ENCODE results near the gene ZC3H10. TPM values are rescaled to one million over a fixed set of nuclear protein-coding genes. Genes with fewer than 3 reads are reported as not detected.

The ZC3H10 gene
- total RNA-seq, 1 experiment from 2014 or later, result 4.4 TPM

GRCh38 chr12:56104109-56104814 is 13.8 kb upstream of the ZC3H10 start, which contains the start of gene PA2G4:
PA2G4 (plus strand) TSS chr12:56104559; CDS start chr12:56104738, 179 bp downstream.
- intact Hi-C loops (cut with micrococcal nuclease; ENCODE audit: unreplicated experiment), result loop anchor here (1.0 to 2.0 kb wide), 4 partner anchors 14 to 345 kb away; partner anchors contain the start of genes SUOX, TIMELESS and ZC3H10
- CTCF ChIA-PET, result interaction anchor here (0.6 to 2.3 kb wide), 3 partner anchors 14 to 1109 kb away, joined by 8 to 13 read pairs (median 13); partner anchors contain the start of genes SMARCC2 and ZC3H10
- Histone ChIP-seq H3K36me3 (ENCODE audit: low read depth) (peaks cover 35% of the 10 kb centered on the region), H3K9me3 (ENCODE audit: insufficient read depth, low read depth) (no peaks in the 10 kb centered on the region), H3K4me3 (peak within 1 kb of the TSS; percentile 97), H3K27me3 (ENCODE audit: insufficient read depth, low read depth) (no peaks in the 10 kb centered on the region), H3K79me2 (ENCODE audit: low read depth) (peaks cover 43% of the 10 kb centered on the region), H3F3A (ENCODE audit: insufficient read depth, low read depth) (peaks cover 68% of the 10 kb centered on the region), H3K4me1 (replicated peaks; ENCODE audit: insufficient read depth) (peaks cover 25% of the 10 kb centered on the region), H3K4me2 (peak within 1 kb of the TSS; percentile 96), H2AFZ (peak within 1 kb of the TSS; percentile 93), H3K27ac (peak within 1 kb of the TSS; percentile 50), H4K20me1 (ENCODE audit: insufficient read depth) (peaks cover 15% of the 10 kb centered on the region), H3K9me2 (ENCODE audit: insufficient read depth) (no peaks in the 10 kb centered on the region)
- DNase-seq, result peak; percentile 97 to 98
- TF ChIP-seq EZH2 (IDR thresholded peaks at IDR 0.05; ENCODE audit: low read depth) (no peak), CTCF (conservative IDR thresholded peaks at IDR 0.05) (no peak)
- no TSS peak for BruUV-seq (replicated peaks)
- POLR2A ChIA-PET (ENCODE audit: unreplicated experiment), result interaction anchor here (0.5 to 0.9 kb wide), 7 partner anchors 12 to 256 kb away, joined by 3 to 5 read pairs (median 3); partner anchors contain the start of genes RPL41, STAT2, SUOX and ZC3H10

GRCh38 chr12:56104815-56105608 is 13.1 kb upstream of the ZC3H10 start:
- no peaks in the 10 kb centered on the region for H3K27me3 ChIP-seq (ENCODE audit: insufficient read depth, low read depth)
- H2AFZ ChIP-seq, result peak overlapping the region; percentile 93
- peaks cover 43% of the 10 kb centered on the region for H3K79me2 ChIP-seq (ENCODE audit: low read depth)
- CTCF ChIA-PET, result interaction anchor here (0.6 to 2.3 kb wide), 4 partner anchors 13 to 1108 kb away, joined by 3 to 13 read pairs (median 10); partner anchors contain the start of genes SMARCC2 and ZC3H10
- intact Hi-C loops (cut with micrococcal nuclease; ENCODE audit: unreplicated experiment), result loop anchor here (1.0 to 2.0 kb wide), 4 partner anchors 13 to 344 kb away; partner anchors contain the start of genes SUOX, TIMELESS and ZC3H10
- H3K27ac ChIP-seq, result peak overlapping the region; percentile 50
- peaks cover 33% of the 10 kb centered on the region for H3K36me3 ChIP-seq (ENCODE audit: low read depth)
- no peak for DNase-seq
- H3F3A ChIP-seq (ENCODE audit: insufficient read depth, low read depth), result peaks cover 71% of the 10 kb centered on the region
- BruUV-seq (replicated peaks), result no TSS peak
- H3K9me3 ChIP-seq (ENCODE audit: insufficient read depth, low read depth), result no peaks in the 10 kb centered on the region
- peak overlapping the region; percentile 97 for H3K4me3 ChIP-seq
- TF ChIP-seq CTCF (conservative IDR thresholded peaks at IDR 0.05) (no peak), EZH2 (IDR thresholded peaks at IDR 0.05; ENCODE audit: low read depth) (no peak)
- H3K4me2 ChIP-seq, result peak overlapping the region; percentile 96
- POLR2A ChIA-PET (ENCODE audit: unreplicated experiment), result no interaction called here
- peaks cover 15% of the 10 kb centered on the region for H4K20me1 ChIP-seq (ENCODE audit: insufficient read depth)
- no peaks in the 10 kb centered on the region for H3K9me2 ChIP-seq (ENCODE audit: insufficient read depth)
- peaks cover 25% of the 10 kb centered on the region for H3K4me1 ChIP-seq (replicated peaks; ENCODE audit: insufficient read depth)

- Histone ChIP-seq H3K9me2 (ENCODE audit: insufficient read depth) (no peaks in the 10 kb centered on the region), H3K79me2 (ENCODE audit: low read depth) (peaks cover 43% of the 10 kb centered on the region), H2AFZ (no peak overlapping the region), H3K4me2 (peak overlapping the region; percentile 96), H3K4me1 (replicated peaks; ENCODE audit: insufficient read depth) (peaks cover 25% of the 10 kb centered on the region), H3K9me3 (ENCODE audit: insufficient read depth, low read depth) (no peaks in the 10 kb centered on the region), H3K36me3 (ENCODE audit: low read depth) (peaks cover 37% of the 10 kb centered on the region), H3K27me3 (ENCODE audit: insufficient read depth, low read depth) (no peaks in the 10 kb centered on the region), H3K4me3 (peak overlapping the region; percentile 97), H4K20me1 (ENCODE audit: insufficient read depth) (peaks cover 15% of the 10 kb centered on the region), H3F3A (ENCODE audit: insufficient read depth, low read depth) (peaks cover 76% of the 10 kb centered on the region), H3K27ac (0 out of 2 replicates have a peak overlapping the region, but pooled peaks have one; percentile 50)
- no peak for DNase-seq
- TF ChIP-seq CTCF (conservative IDR thresholded peaks at IDR 0.05), result no peak
- no peak for TF ChIP-seq EZH2 (IDR thresholded peaks at IDR 0.05; ENCODE audit: low read depth)
- ChIA-PET CTCF (interaction anchor here (0.6 to 2.3 kb wide), 2 partner anchors 12 to 117 kb away, joined by 3 to 13 read pairs; partner anchors contain the start of gene ZC3H10), POLR2A (ENCODE audit: unreplicated experiment) (no interaction called here)
- BruUV-seq (replicated peaks), result TSS peak; percentile 24
- intact Hi-C loops (cut with micrococcal nuclease; ENCODE audit: unreplicated experiment), result loop anchor here (2.0 kb wide), 1 partner anchor 109 kb away; the partner anchor contains the start of gene SUOX
These were observed 12.5 kb upstream of the ZC3H10 start for GRCh38 chr12:56105609-56105902.
